ENCODE data around the gene ACTRT2. TPM values are rescaled to one million over a fixed set of nuclear protein-coding genes. Genes with fewer than 3 reads are reported as not detected.

ACTRT2 gene
- total and polyA plus RNA-seq, 2 of the 8 experiments (the other 6 are each of a cell fraction or from before 2014, with no cell fraction given), result not detected

- ChIA-PET POLR2A (ENCODE audit: partially characterized antibody) (no interaction called here), CTCF (ENCODE audit: partially characterized antibody) (interaction anchor here (0.7 kb wide), 1 partner anchor 440 kb away, joined by 3 read pairs; no protein-coding TSS in a partner anchor)
- H3K4me1 ChIP-seq (replicated peaks in 1 of 4; ENCODE audit: control insufficient read depth in 3 of 4, insufficient read depth in 4 of 4, low read length in 3 of 4), result no peaks in the 10 kb centered on the region
- no peak overlapping the region for H2BK120ac ChIP-seq (replicated peaks; ENCODE audit: low read depth, low read length)
- H3K9me3 ChIP-seq (ENCODE audit: insufficient read depth in 2 of 2, low read depth in 1 of 2, low read length in 1 of 2), result peaks cover 84 to 96% of the 10 kb centered on the region in 2 experiments
- DNase-seq (ENCODE audit: low read depth in 1 of 2, low spot score in 2 of 2) (no peak), FAIRE-seq (no peak)
- H4K20me1 ChIP-seq (replicated peaks in 1 of 2; ENCODE audit: control insufficient read depth in 1 of 2, insufficient read depth in 2 of 2, low read length in 2 of 2), result no peaks in the 10 kb centered on the region
- H2BK20ac ChIP-seq (ENCODE audit: low read length), result no peak overlapping the region
- 92% methylated on average over 21 of the region's 23 CpGs; no CpG with 5 or more reads in 1 of the 2 experiments for WGBS, 2 experiments (ENCODE audit: extremely low coverage in 1 of 2, insufficient coverage in 1 of 2, insufficient read length in 1 of 2, insufficient replicate concordance in 2 of 2, low coverage in 1 of 2, low lambda C conversion rate in 2 of 2, missing lambda C conversion rate in 1 of 2)
- H2BK15ac ChIP-seq (ENCODE audit: low read length), result no peak overlapping the region
- no peak overlapping the region for H2BK12ac ChIP-seq (ENCODE audit: low read depth, low read length)
- no peak overlapping the region for H3K4ac ChIP-seq (replicated peaks; ENCODE audit: insufficient read length, low read depth, low read length)
- no peak overlapping the region for H4K5ac ChIP-seq (ENCODE audit: insufficient read length, low read depth, low read length)
- H3K79me1 ChIP-seq (ENCODE audit: low read depth, low read length), result no peaks in the 10 kb centered on the region
- H3K18ac ChIP-seq (ENCODE audit: extremely low read depth, low read length), result no peak overlapping the region
- no peak overlapping the region for H3K14ac ChIP-seq (ENCODE audit: insufficient read length)
- H3K23ac ChIP-seq (ENCODE audit: insufficient read length), result no peak overlapping the region
- H3K36me3 ChIP-seq (ENCODE audit: control insufficient read depth in 2 of 4, insufficient read depth in 4 of 4, low read length in 3 of 4), result no peaks in the 10 kb centered on the region
- no peak overlapping the region for H2BK5ac ChIP-seq (ENCODE audit: low read depth, low read length)
- H3K9ac ChIP-seq (replicated peaks in 1 of 4; ENCODE audit: extremely low read depth in 1 of 4, low read depth in 3 of 4, low read length in 3 of 4), result no peak overlapping the region
- no peak overlapping the region for H2AK5ac ChIP-seq (ENCODE audit: low read depth, low read length)
- no peaks in the 10 kb centered on the region for H3K23me2 ChIP-seq (ENCODE audit: low read depth, low read length)
- no peak overlapping the region for H4K8ac ChIP-seq (ENCODE audit: extremely low read depth, insufficient read depth, low read length)
- H3K56ac ChIP-seq (replicated peaks; ENCODE audit: insufficient read length, low read depth, low read length), result no peak overlapping the region
- no peaks in the 10 kb centered on the region for H3K79me2 ChIP-seq (ENCODE audit: control insufficient read depth in 1 of 2, insufficient read depth in 2 of 2, low read length in 2 of 2)
- H3K27ac ChIP-seq (ENCODE audit: low read depth, low read length), result no peak overlapping the region
- H3K4me3 ChIP-seq (ENCODE audit: extremely low read depth in 1 of 4, insufficient read depth in 2 of 4, low read depth in 3 of 4, low read length in 4 of 4), result no peak overlapping the region
- no peak overlapping the region for H2AFZ ChIP-seq (ENCODE audit: low read length)
- H4K91ac ChIP-seq (replicated peaks; ENCODE audit: insufficient read length, low read length), result no peak overlapping the region
- H3K27me3 ChIP-seq (replicated peaks in 1 of 4; ENCODE audit: control insufficient read depth in 3 of 4, extremely low read depth in 1 of 4, insufficient read depth in 3 of 4, low read length in 3 of 4), result no peaks in the 10 kb centered on the region
- H3K4me2 ChIP-seq (ENCODE audit: insufficient read depth in 1 of 2, low read depth in 2 of 2, low read length in 2 of 2), result no peak overlapping the region
- TF ChIP-seq KDM1A (IDR thresholded peaks at IDR 0.05; ENCODE audit: borderline replicate concordance, low read length), result no peak
- no peak for TF ChIP-seq TCF12 (IDR thresholded peaks at IDR 0.05; ENCODE audit: low read depth, low read length)
- TF ChIP-seq, protein P1, sequence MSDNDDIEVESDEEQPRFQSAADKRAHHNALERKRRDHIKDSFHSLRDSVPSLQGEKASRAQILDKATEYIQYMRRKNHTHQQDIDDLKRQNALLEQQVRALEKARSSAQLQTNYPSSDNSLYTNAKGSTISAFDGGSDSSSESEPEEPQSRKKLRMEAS (IDR thresholded peaks at IDR 0.05), result no peak
- no peak for TF ChIP-seq CTCF (IDR thresholded peaks at IDR 0.05; ENCODE audit: control extremely low read depth in 1 of 3, insufficient read depth in 1 of 3, low read depth in 1 of 3, low read length in 3 of 3)
- no peak for TF ChIP-seq SUZ12 (IDR thresholded peaks at IDR 0.05; ENCODE audit: low read length)
- TF ChIP-seq YY1 (IDR thresholded peaks at IDR 0.05; ENCODE audit: low read depth, low read length), result no peak
- no peak for TF ChIP-seq CBX5 (IDR thresholded peaks at IDR 0.05; ENCODE audit: low read depth, low read length)
- no peak for TF ChIP-seq GTF2F1 (IDR thresholded peaks at IDR 0.05; ENCODE audit: borderline replicate concordance, low read depth, low read length)
- no peak for TF ChIP-seq SIX5 (IDR thresholded peaks at IDR 0.05; ENCODE audit: low read depth, low read length)
- TF ChIP-seq JUND (IDR thresholded peaks at IDR 0.05; ENCODE audit: low read length), result no peak
- no peak for TF ChIP-seq JUN (IDR thresholded peaks at IDR 0.05; ENCODE audit: low read depth, low read length)
Observed at GRCh38 chr1:3002349-3003038, 18.8 kb upstream of the ACTRT2 start.

All from H1 (cell line).